Islet of Langerhans (tissue), 1 donor: ENCODE data around the gene TSPAN16.
"Not testable (repeated sequence)": the region's sequence is repeated elsewhere in the genome, so short reads cannot be mapped to it uniquely, and the experiment has no call there.

Experiments
- FAIRE-seq: peaks from one replicate; lab custom pipeline; 2011; peaks lifted over from hg19 to GRCh38; lab: Jason Lieb, UNC

TSPAN16 gene

GRCh38 chr19:11269408-11269807, 26.6 kb upstream of the TSPAN16 start:
- FAIRE-seq = no peak

DNA sequence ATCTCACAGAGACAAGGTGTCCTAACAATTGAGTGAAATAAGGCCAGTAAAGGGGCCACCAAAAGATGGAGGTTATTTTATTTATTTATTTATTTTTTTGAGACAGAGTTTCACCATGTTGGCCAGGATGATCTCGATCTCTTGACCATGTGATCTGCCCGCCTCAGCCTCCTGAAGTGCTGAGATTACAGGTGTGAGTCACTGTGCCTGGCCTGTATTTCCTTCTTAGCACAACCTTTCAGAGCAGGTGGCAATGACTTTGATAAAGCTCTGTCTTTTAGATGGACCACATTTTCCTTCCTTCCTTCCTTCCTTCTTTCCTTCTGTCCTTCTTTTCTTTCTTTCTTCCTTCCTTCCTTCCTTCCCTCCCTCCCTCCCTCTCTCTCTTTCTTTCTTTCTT, 22.7 kb upstream of the TSPAN16 start:
- no peak for FAIRE-seq

- no peak for FAIRE-seq
Observed at GRCh38 chr19:11273989-11274388, 22.0 kb upstream of the TSPAN16 start.

GRCh38 chr19:11274533-11275086, 21.4 kb upstream of the TSPAN16 start:
- FAIRE-seq = no peak

- FAIRE-seq = no peak
Observed at GRCh38 chr19:11278670-11279069, 17.3 kb upstream of the TSPAN16 start.

GRCh38 chr19:11279505-11280236, 16.3 kb upstream of the TSPAN16 start:
- FAIRE-seq = no peak

DNA sequence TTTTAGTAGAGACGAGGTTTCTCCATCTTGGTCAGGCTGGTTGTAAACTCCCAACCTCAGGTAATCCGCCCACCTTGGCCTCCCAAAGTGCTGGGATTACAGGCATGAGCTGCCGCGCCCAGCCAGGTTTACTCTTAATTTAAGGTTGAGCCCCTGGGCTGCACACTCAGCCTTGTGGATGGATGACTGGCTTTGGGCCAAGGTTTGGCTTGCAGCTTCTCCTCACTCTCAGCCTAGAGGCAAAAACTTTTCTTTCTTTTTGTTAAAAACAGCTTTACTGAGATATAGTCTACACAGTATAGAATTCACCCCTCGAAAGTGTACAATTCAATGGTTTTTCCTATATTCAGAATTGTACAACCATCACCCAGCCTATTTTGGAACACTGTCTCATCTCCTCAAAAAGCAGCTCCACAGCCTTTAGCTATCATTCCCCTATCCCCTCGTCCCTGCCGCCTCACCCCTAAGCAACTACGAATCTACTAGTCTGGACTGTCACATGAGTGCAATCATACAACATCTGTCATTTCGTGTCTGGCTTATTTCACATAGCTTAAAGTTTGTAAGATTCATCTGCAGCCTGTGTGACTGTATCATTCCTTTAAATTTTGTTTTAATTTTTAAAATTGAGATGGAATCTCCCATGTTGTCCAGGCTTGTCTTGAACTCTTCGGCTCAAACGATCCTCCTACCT, 14.5 kb upstream of the TSPAN16 start:
- no peak for FAIRE-seq

GRCh38 chr19:11284515-11284914, 11.4 kb upstream of the TSPAN16 start:
- FAIRE-seq = no peak

DNA sequence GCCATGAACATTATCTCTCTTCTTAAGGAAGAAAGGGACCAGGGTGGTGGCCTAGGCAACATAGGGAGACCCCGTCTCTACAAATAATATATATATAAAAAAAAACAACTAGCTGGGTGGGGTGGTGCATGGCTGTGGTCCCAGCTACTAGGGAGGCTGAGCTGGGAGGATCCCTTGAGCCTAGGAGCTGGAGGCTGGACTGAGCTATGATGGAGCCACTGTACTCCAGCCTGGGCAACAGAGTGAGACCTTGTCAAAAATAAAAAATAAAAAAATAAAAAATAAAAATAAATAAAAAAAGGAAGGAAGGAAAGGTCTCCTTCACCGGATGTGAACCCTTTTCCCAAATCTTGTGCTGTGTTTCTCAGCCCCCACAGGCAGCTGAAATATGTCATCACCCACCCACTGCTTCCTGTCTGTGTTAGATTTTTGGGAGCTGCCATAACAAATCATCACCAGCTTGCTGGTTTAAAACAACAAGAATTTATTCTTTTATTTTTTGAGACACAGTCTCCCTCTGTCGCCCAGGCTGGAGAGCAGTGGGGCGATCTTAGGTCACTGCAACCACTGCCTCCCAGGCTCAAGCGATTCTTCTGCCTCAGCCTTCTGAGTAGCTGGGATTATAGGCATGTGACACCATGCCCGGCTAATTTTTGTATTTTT, 9.5 kb upstream of the TSPAN16 start:
- FAIRE-seq = no peak

- no peak for FAIRE-seq
Observed at GRCh38 chr19:11288349-11288748, 7.6 kb upstream of the TSPAN16 start.

DNA sequence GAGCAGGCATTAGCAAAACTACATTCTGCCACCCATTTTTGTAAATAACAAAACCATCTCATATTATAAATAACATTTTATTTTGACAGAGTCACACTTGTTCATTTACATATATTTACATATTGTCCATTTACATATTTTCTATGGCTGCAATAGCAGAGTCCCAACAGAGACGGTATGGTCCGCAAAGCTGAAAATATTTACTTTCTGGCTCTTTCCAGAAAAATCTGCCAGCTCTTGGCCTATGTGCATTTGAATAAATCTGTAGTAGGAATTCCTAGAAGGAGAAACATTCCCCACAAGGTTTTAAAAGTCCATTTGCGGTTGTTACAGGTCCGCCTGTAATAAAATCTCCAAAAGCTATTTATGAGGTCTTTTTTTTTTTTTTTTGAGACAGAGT, 5.7 kb upstream of the TSPAN16 start:
- FAIRE-seq = no peak

DNA sequence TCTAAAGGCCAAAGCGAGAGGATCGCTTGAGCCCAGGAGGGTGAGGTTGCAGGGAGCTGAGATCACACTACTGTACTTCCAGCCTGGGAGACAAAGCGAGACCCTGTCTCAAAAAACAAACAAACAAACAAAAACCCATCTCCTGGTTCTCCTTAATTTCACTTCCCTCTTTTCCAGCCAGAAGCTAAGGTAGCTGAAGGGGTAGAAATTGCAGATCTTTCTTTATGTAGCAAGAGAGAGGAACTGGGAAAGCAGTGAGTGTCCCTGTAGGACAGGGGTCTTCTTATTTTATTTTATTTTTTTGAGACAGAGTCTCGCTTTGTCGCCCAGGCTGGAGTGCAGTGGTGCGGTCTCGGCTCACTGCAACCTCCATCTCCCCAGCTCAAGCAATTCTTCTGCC, 4.5 kb upstream of the TSPAN16 start:
- FAIRE-seq = no peak

GRCh38 chr19:11291991-11292390, 4.0 kb upstream of the TSPAN16 start:
- no peak for FAIRE-seq

DNA sequence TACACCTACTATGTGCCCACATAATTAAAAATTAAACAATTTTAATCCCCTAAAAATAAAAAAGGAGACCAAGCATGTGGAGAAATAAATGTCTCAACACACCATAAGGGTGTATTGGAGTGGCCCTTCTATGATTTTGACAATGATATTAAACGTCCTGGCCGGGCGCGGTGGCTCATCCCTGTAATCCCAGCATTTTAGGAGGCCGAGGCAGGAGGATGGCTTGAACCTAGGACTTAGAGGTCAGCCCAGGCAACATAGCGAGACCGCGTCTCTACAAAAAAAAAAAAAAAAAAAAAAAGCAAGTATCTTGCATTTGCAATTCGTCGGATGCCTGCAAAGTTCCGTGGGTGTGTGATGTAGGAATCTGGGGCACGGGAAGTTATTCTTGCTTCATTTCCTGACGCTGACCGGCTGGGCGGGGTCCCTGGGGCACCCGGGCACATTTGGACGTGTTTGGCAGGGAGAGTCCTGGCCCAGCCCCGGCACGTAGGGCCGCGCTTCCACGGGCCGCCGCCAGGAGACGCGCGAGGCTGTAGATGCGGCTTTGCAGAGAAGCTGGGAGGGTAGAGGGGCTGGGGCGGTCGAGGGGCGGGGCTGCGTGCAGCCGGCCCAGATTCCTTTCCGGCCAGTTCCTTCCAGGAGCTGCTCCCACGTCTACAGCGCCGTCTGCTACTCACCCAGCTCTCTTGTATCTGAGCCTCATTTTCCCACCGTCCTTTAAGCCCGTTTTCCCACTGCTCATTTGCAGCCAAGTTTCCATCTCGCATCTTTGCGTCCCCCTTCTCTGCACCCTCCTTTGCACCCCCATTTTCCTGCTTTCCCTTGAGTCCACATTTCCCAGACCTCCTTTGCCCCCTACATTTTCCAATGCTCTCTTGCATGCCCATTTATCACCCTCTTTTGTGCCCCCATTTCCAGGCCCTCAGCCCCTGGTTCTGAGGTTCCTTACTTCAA, 2.2 kb upstream of the TSPAN16 start:
- FAIRE-seq = no peak

DNA sequence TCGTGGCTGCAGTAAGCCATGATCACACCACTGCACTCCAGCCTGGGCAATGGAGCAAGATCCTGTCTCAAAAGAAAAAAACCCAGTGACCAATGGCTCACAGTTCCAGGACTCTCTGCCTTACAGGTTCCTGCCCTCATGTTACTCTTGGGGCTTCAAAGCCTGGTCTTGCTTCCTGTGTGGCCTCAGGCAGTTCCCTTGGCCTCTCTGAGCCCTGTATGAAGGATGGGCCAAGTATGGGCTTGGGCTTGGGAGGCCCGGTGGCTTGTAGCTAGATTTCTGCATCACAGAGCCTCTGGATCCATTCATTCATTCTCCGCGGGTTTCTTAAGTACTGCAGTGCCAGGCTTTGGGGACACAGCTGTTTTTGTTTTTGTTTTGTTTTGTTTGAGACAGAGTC, 780 bp upstream of the TSPAN16 start:
- no peak for FAIRE-seq

DNA sequence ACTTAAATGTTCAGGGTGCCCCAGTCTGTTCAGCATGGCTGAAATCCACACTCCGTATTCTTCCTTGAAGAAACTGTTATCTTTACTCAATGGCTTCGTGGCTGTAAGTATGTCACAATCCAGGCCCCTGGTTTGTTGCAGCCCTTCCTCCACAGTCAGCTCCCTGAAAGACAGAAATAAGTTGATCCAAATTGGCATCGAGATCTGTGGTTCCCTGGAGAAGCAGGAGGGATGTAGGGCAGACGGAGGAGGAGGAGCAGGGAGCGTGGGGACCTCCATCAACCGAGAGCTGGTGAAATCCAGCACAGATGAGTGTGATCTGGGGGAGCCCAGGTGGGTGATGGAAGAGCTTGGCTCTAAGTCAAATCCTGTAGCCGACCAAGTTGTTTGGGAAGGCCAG, 304 bp downstream of the TSPAN16 start:
- FAIRE-seq = no peak

DNA sequence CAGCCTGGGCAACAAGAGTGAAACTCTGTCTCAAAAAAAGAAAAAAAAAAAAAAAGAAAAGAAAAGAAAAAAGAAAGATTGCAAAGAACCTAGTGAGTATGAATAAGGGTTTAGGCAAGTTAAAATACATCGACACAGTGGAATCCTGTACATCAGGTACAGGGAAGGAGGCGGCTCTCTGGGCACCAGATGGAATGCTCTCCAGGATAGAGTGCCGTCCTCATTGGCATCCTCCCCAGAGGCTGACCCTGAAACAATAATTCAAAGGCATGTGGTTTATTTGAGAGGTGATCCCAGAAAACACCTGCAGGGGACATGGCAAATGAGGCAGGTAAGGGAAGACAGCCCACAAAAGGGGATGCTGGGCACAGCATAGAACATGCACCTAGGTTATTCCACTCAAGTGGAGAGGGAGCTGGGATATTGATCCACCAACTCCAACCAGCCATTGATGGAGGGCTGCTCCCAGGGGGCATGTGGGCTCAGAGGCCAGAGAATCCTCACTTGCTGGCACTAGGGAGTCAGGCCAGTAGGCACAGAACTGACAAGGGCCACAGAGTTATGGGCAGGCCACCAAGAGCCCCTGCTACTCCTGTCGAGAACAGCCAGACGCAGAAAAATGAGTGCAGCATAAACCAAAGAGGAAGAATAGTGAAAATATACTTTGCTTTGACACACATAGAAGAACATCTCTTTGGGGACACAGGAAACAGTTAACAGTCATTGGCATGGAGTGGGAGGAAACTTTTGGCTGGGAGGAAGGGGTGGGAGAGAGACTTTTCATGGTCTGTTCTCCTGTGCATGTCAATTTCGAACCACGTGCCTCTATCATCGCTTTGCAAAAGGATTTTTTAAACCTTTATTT, 4.2 kb downstream of the TSPAN16 start:
- no peak for FAIRE-seq

- no peak for FAIRE-seq
Observed at GRCh38 chr19:11300811-11301120, 4.8 kb downstream of the TSPAN16 start.

DNA sequence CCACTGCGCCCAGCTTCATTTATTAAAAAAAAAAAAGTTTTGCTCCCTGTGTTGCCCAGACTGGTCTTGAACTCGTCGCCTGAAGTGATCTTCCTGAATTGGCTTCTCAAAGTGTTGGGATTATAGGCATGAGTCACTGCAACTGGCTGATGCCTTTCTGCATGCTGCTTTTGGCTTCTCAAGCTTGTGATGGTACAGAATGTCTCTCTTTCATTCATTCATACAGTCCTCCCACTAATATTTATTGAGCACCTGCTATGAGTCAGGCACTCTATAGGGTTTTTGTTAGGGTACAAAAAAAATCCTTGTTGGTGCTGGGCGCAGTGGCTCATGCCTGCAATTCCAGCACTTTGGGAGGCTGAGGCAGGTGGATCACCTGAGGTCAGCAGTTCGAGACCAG, 9.0 kb downstream of the TSPAN16 start:
- no peak for FAIRE-seq

DNA sequence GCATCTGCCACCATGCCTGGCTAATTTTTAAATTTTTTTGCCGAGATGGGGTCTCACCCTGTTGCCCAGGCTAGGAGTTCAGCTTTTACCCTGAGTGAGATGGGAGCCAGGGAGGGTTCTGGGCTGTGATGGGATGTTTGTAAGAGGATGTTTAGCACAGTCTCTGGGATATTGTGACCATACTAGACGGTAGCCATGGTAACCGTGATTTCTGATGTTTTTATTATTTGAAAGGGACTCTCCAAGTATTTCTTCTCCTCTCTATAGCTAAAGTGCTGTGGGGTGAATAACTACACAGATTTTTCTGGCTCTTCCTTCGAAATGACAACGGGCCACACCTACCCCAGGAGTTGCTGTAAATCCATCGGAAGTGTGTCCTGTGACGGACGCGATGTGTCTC, 10.4 kb downstream of the TSPAN16 start:
- FAIRE-seq = no peak

- not testable (repeated sequence) for FAIRE-seq
Observed at GRCh38 chr19:11320278-11320995, 24.5 kb downstream of the TSPAN16 start.
